WTC11 (cell line): ENCODE measurements around the gene LRRN4CL. TPM values are rescaled to one million over a fixed set of nuclear protein-coding genes. Genes with fewer than 3 reads are reported as not detected.
A peak's percentile ranks its signal among the peaks of the same experiment; 100 is the strongest.
"Not testable (repeated sequence)": the region's sequence is repeated elsewhere in the genome, so short reads cannot be mapped to it uniquely, and the experiment has no call there.

ENCODE experiments used
- ATAC-seq: fragments of 200-7000 bp; cut with Tn5 transposase; 2 replicates; pipeline ENCODE4 v1.10.0; 2021; ENCODE audit warnings: mild to moderate bottlenecking, moderate library complexity
- CTCF ChIA-PET: fragments of 300-600 bp; sonication (Branson Sonifier 250); formaldehyde crosslinking; loops from one replicate; lab custom pipeline; 2021; ENCODE audit warnings: antibody characterized with exemption; lab: Charles Lee
- POLR2A ChIA-PET: fragments of 350-600 bp; sonication (Branson Sonifier 250); formaldehyde crosslinking; loops from one replicate; lab custom pipeline; 2021; ENCODE audit warnings: antibody characterized with exemption; lab: Charles Lee
- DNase-seq: peaks from one replicate; pipeline ENCODE4 v3.0.0; 2021; ENCODE audit warnings: low spot score
- H3K27ac Mint-ChIP-seq: 2 replicates; pipeline ENCODE4 v1.8.0; 2021; ENCODE audit warnings: mixed read lengths
- H3K27me3 Mint-ChIP-seq: 2 replicates; pipeline ENCODE4 v1.8.0; 2021; ENCODE audit warnings: low read depth, mild to moderate bottlenecking, moderate library complexity, mixed read lengths
- H3K36me3 Mint-ChIP-seq: 2 replicates; pipeline ENCODE4 v1.8.0; 2021; ENCODE audit warnings: mixed read lengths
- H3K4me1 Mint-ChIP-seq: 2 replicates; pipeline ENCODE4 v1.8.0; 2022; ENCODE audit warnings: mixed read lengths
- H3K4me3 Mint-ChIP-seq: 2 replicates; pipeline ENCODE4 v1.8.0; 2021; ENCODE audit warnings: mild to moderate bottlenecking, moderate library complexity, mixed read lengths
- H3K9me3 Mint-ChIP-seq: 2 replicates; pipeline ENCODE4 v1.8.0; 2021; ENCODE audit warnings: mixed read lengths
- FOXJ3 ChIP-seq: sonication (generic); formaldehyde crosslinking; IDR thresholded peaks from 2 replicates; pipeline ENCODE4 v1.9.0; 2021; ENCODE audit warnings: missing genetic modification reagents, mild to moderate bottlenecking, borderline replicate concordance
- FOXK1 ChIP-seq: sonication (generic); formaldehyde crosslinking; IDR thresholded peaks from 2 replicates; pipeline ENCODE4 v1.8.0; 2022; ENCODE audit warnings: mild to moderate bottlenecking, moderate library complexity, missing genetic modification reagents
- GABPB1 ChIP-seq: sonication (generic); formaldehyde crosslinking; IDR thresholded peaks from 2 replicates; pipeline ENCODE4 v1.8.1; 2023; ENCODE audit warnings: mild to moderate bottlenecking, missing genetic modification reagents
- GRHL2 ChIP-seq: fragments of 250-450 bp; sonication (Bioruptor Pico); IDR thresholded peaks from 2 replicates; pipeline ENCODE4 v1.8.0; 2022; ENCODE audit warnings: mild to moderate bottlenecking, moderate library complexity; ENCODE audit not compliant: insufficient replicate concordance, severe bottlenecking
- GTF2I ChIP-seq: fragments of 250-450 bp; sonication (Bioruptor Pico); conservative IDR thresholded peaks from 2 replicates; pipeline ENCODE4 v1.4.0; 2021; ENCODE audit warnings: mild to moderate bottlenecking
- HMGA2 ChIP-seq: fragments of 250-450 bp; sonication (Bioruptor Pico); IDR thresholded peaks from 2 replicates; pipeline ENCODE4 v1.4.0; 2021; ENCODE audit warnings: mild to moderate bottlenecking, moderate library complexity
- JAZF1 ChIP-seq: fragments of 250-450 bp; sonication (Bioruptor Pico); IDR thresholded peaks from 2 replicates; pipeline ENCODE4 v1.9.0; 2021; ENCODE audit warnings: moderate library complexity, mild to moderate bottlenecking, inconsistent platforms
- JUN ChIP-seq: sonication (generic); formaldehyde crosslinking; IDR thresholded peaks from 2 replicates; pipeline ENCODE4 v1.8.0; 2023; ENCODE audit warnings: mild to moderate bottlenecking, missing genetic modification reagents
- MYBL2 ChIP-seq: sonication (generic); formaldehyde crosslinking; IDR thresholded peaks from 2 replicates; pipeline ENCODE4 v1.8.1; 2023; ENCODE audit warnings: mild to moderate bottlenecking, moderate library complexity, missing genetic modification reagents
- NR2C2 ChIP-seq: sonication (generic); formaldehyde crosslinking; IDR thresholded peaks from 2 replicates; pipeline ENCODE4 v1.8.0; 2022; ENCODE audit warnings: mild to moderate bottlenecking, missing genetic modification reagents
- OVOL2 ChIP-seq: fragments of 250-450 bp; sonication (Bioruptor Pico); IDR thresholded peaks from 2 replicates; pipeline ENCODE4 v1.9.0; 2021; ENCODE audit warnings: mild to moderate bottlenecking, borderline replicate concordance
- SP1 ChIP-seq: sonication (generic); formaldehyde crosslinking; conservative IDR thresholded peaks from 2 replicates; pipeline ENCODE4 v1.8.1; 2022; ENCODE audit warnings: missing genetic modification reagents
- TEAD1 ChIP-seq: sonication (generic); formaldehyde crosslinking; IDR thresholded peaks from 2 replicates; pipeline ENCODE4 v1.8.0; 2022; ENCODE audit warnings: mild to moderate bottlenecking, missing genetic modification reagents
- TEAD4 ChIP-seq: sonication (generic); formaldehyde crosslinking; IDR thresholded peaks from 2 replicates; pipeline ENCODE4 v1.8.0; 2022; ENCODE audit warnings: mild to moderate bottlenecking, missing genetic modification reagents
- ZNF317 ChIP-seq: sonication (generic); formaldehyde crosslinking; IDR thresholded peaks from 2 replicates; pipeline ENCODE4 v1.8.1; 2023; ENCODE audit warnings: low read depth, mild to moderate bottlenecking, moderate library complexity, missing genetic modification reagents, borderline replicate concordance
- ZNF423 ChIP-seq: fragments of 250-450 bp; sonication (Bioruptor Pico); IDR thresholded peaks from 2 replicates; pipeline ENCODE4 v2.1.2; 2022; ENCODE audit warnings: mild to moderate bottlenecking, moderate library complexity
- total RNA-seq: library from RNA; stranded (reverse); gene quantifications from 3 replicates; pipeline ENCODE4 v1.2.3, GENCODE V29; 2021
- TF ChIP-seq, protein P1 (sequence below): fragments of 250-450 bp; sonication (Bioruptor Pico); IDR thresholded peaks from 2 replicates; pipeline ENCODE4 v1.9.0; 2021; ENCODE audit warnings: mild to moderate bottlenecking
- TF ChIP-seq, protein P2 (sequence below): sonication (generic); formaldehyde crosslinking; IDR thresholded peaks from 2 replicates; pipeline ENCODE4 v1.8.0; 2022; ENCODE audit warnings: mild to moderate bottlenecking, missing genetic modification reagents
- TF ChIP-seq, protein P3 (sequence below): sonication (generic); formaldehyde crosslinking; IDR thresholded peaks from 2 replicates; pipeline ENCODE4 v1.8.1; 2023; ENCODE audit warnings: mild to moderate bottlenecking, missing genetic modification reagents, moderate library complexity
- TF ChIP-seq, protein P4 (sequence below): sonication (generic); formaldehyde crosslinking; IDR thresholded peaks from 2 replicates; pipeline ENCODE4 v1.8.1; 2023; ENCODE audit warnings: mild to moderate bottlenecking, missing genetic modification reagents, moderate library complexity
- TF ChIP-seq, protein P5 (sequence below): sonication (generic); formaldehyde crosslinking; IDR thresholded peaks from 2 replicates; pipeline ENCODE4 v1.8.0; 2022; ENCODE audit warnings: mild to moderate bottlenecking, missing genetic modification reagents
- TF ChIP-seq, protein P6 (sequence below): sonication (generic); formaldehyde crosslinking; IDR thresholded peaks from 2 replicates; pipeline ENCODE4 v1.8.0; 2023; ENCODE audit warnings: missing genetic modification reagents
- TF ChIP-seq, protein P7 (sequence below): sonication (generic); formaldehyde crosslinking; IDR thresholded peaks from 2 replicates; pipeline ENCODE4 v1.8.0; 2022; ENCODE audit warnings: mild to moderate bottlenecking, missing genetic modification reagents

LRRN4CL gene
- total RNA-seq, 1 experiment from 2014 or later, result 0.39 TPM

DNA sequence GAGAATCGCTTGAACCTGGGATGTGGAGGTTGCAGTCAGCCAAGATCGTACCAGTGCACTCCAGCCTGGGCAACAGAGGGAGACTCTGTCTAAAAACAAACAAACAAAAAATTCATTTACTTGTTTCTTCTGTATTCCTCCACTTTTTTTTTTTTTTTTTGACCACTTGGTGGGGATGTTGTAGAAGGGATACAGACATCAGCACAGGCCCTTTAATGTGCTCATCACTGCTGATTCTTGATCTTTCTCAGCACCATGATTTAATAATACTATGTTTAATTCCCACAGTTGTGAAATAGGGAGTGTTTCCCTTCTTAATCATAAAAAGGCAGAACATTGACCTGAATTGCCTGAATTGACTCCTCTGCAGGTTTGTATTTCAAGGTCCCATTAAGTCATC is 43.5 kb upstream of the LRRN4CL start:
- POLR2A ChIA-PET, result interaction anchor here (0.6 kb wide), 1 partner anchor 99 kb away, joined by 4 read pairs; the partner anchor contains the start of gene STX5
- no peak for DNase-seq
- peaks cover 9% of the 10 kb centered on the region for H3K4me1 Mint-ChIP-seq

DNA sequence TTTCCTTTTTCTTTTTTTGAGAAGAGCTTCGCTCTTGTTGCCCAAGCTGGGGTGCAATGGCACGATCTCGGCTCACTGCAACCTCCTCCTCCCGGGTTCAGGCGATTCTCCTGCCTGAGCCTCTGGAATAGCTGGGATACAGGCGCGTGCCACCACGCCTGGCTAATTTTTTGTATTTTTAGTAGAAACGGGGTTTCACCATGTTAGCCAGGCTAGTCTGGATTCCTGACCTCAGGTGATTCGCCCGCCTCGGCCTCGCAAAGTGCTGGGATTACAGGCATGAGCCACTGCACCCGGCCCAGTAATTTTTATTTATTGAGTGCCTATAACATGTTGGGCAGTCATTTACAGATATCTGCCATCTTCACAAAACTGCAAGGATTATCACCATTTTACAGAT is 40.7 kb upstream of the LRRN4CL start:
- not testable (repeated sequence) for ATAC-seq, H3K27me3 Mint-ChIP-seq, DNase-seq, H3K9me3 Mint-ChIP-seq
- ChIA-PET CTCF (interaction anchor here (0.7 to 7.6 kb wide), 6 partner anchors 20 to 57 kb away, joined by 3 to 59 read pairs (median 10); partner anchors contain the start of genes POLR2G, TAF6L, TMEM179B and ZBTB3), POLR2A (interaction anchor here (0.6 to 2.6 kb wide), 5 partner anchors 21 to 174 kb away, joined by 3 to 8 read pairs (median 6); partner anchors contain the start of genes BSCL2, GNG3 and TUT1)
- H3K4me1 Mint-ChIP-seq, result peaks cover 16% of the 10 kb centered on the region
- peak overlapping the region; percentile 41 for H3K27ac Mint-ChIP-seq
- peaks cover 20% of the 10 kb centered on the region for H3K36me3 Mint-ChIP-seq
- H3K4me3 Mint-ChIP-seq, result peak overlapping the region; percentile 98

More for the DNA sequence above, 43.5 kb upstream of the LRRN4CL start:
- H3K27me3 Mint-ChIP-seq, result peaks cover under 1% of the 10 kb centered on the region; the same call in 1 of the 2 replicates
- TF ChIP-seq MYBL2 (CRISPR knock-in tag), result no peak
- no peak for TF ChIP-seq FOXJ3 (CRISPR knock-in tag)
- TF ChIP-seq OVOL2 (CRISPR knock-in tag), result no peak
- no peak for TF ChIP-seq JAZF1 (CRISPR knock-in tag)
- no peak for TF ChIP-seq TEAD4
- TF ChIP-seq GTF2I, result no peak
- TF ChIP-seq ZNF423, result no peak
- TF ChIP-seq GRHL2 (CRISPR knock-in tag), result no peak
- TF ChIP-seq, protein P1, sequence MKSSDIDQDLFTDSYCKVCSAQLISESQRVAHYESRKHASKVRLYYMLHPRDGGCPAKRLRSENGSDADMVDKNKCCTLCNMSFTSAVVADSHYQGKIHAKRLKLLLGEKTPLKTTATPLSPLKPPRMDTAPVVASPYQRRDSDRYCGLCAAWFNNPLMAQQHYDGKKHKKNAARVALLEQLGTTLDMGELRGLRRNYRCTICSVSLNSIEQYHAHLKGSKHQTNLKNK (CRISPR knock-in tag), result no peak
- TF ChIP-seq, protein P2, sequence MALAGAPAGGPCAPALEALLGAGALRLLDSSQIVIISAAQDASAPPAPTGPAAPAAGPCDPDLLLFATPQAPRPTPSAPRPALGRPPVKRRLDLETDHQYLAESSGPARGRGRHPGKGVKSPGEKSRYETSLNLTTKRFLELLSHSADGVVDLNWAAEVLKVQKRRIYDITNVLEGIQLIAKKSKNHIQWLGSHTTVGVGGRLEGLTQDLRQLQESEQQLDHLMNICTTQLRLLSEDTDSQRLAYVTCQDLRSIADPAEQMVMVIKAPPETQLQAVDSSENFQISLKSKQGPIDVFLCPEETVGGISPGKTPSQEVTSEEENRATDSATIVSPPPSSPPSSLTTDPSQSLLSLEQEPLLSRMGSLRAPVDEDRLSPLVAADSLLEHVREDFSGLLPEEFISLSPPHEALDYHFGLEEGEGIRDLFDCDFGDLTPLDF (CRISPR knock-in tag), result no peak
- no peak for TF ChIP-seq JUN (CRISPR knock-in tag)
- no peak for TF ChIP-seq ZNF317 (CRISPR knock-in tag)
- no peaks in the 10 kb centered on the region for H3K9me3 Mint-ChIP-seq
- ATAC-seq, result no peak
- H3K4me3 Mint-ChIP-seq, result no peak overlapping the region
- peaks cover 27% of the 10 kb centered on the region for H3K36me3 Mint-ChIP-seq
- no peak overlapping the region for H3K27ac Mint-ChIP-seq
- CTCF ChIA-PET, result interaction anchor here (0.7 to 7.6 kb wide), 2 partner anchors 37 to 185 kb away, joined by 4 to 59 read pairs; partner anchors contain the start of gene TAF6L

DNA sequence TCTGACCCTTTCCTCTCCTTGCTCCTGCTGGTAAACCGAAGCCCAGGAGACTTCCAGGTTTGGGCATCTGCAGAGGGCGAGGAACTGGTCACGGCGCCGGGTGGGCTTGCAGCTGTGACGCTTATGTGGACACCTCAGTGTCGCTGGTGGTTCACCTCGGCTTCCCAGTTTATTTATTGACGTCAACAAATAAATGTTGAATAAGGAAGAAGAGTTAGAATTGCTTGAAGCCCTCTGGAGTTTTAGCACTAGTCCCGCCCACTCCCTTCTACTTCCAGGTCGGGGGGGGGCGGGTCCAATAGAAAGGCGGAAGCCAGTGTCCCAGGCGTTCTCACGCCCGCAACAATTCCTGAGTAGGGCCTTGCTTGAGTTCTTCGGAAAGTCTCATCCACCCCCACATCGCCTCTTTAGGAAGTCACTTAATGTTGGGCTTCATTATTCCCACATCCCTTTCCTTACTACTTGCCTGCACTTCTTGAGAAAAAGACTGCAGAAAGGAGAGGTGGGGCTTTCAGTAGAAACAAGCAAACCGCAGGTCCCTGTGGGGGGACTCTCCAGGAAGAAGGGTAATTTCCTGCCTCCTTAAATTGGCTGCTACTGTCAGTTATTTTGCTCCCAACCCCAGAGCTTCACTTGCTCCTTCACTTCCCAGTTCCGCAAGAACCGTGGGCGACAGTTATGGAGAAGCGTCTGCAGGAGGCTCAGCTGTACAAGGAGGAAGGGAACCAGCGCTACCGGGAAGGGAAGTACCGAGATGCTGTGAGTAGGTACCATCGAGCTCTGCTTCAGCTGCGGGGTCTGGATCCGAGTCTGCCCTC is 39.0 kb upstream of the LRRN4CL start, which contains the start of gene TTC9C:
TTC9C (plus strand) TSS at position 316 of the 818 bp plus-strand sequence; CDS start at position 679, 363 bp downstream.
- Mint-ChIP-seq H3K36me3 (peaks cover 33% of the 10 kb centered on the region), H3K9me3 (no peaks in the 10 kb centered on the region), H3K27ac (peak within 1 kb of the TSS; percentile 100), H3K4me3 (peak within 1 kb of the TSS; percentile 98), H3K27me3 (peaks cover 4% of the 10 kb centered on the region; the same call in 1 of the 2 replicates), H3K4me1 (peaks cover 25% of the 10 kb centered on the region)
- CTCF ChIA-PET, result interaction anchor here (1.0 to 7.6 kb wide), 16 partner anchors 13 to 1193 kb away, joined by 3 to 59 read pairs (median 4); partner anchors contain the start of genes BSCL2, GNG3, MTA2 and POLR2G
- DNase-seq, result peak; percentile 78
- POLR2A ChIA-PET, result interaction anchor here (1.0 to 4.2 kb wide), 13 partner anchors 19 to 154 kb away, joined by 3 to 34 read pairs (median 8); partner anchors contain the start of genes BSCL2, C11orf98, CSKMT and GNG3
- ATAC-seq, result peak; percentile 32
- TF ChIP-seq, protein P3, sequence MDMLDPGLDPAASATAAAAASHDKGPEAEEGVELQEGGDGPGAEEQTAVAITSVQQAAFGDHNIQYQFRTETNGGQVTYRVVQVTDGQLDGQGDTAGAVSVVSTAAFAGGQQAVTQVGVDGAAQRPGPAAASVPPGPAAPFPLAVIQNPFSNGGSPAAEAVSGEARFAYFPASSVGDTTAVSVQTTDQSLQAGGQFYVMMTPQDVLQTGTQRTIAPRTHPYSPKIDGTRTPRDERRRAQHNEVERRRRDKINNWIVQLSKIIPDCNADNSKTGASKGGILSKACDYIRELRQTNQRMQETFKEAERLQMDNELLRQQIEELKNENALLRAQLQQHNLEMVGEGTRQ, result no peak
- TF ChIP-seq MYBL2 (CRISPR knock-in tag) (peak; percentile 81; the same call in 1 of the 2 replicates), NR2C2 (CRISPR knock-in tag) (peak; percentile 85), GABPB1 (CRISPR knock-in tag) (peak; percentile 44; the same call in 1 of the 2 replicates), SP1 (peak; percentile 72), HMGA2 (no peak), FOXK1 (CRISPR knock-in tag) (0 out of 2 replicates have a peak, but pooled peaks have one; percentile 10), TEAD1 (peak; percentile 28; the same call in 1 of the 2 replicates), GRHL2 (CRISPR knock-in tag) (no peak)
- TF ChIP-seq, protein P4, sequence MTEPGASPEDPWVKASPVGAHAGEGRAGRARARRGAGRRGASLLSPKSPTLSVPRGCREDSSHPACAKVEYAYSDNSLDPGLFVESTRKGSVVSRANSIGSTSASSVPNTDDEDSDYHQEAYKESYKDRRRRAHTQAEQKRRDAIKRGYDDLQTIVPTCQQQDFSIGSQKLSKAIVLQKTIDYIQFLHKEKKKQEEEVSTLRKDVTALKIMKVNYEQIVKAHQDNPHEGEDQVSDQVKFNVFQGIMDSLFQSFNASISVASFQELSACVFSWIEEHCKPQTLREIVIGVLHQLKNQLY (CRISPR knock-in tag), result no peak
- TF ChIP-seq, protein P5, sequence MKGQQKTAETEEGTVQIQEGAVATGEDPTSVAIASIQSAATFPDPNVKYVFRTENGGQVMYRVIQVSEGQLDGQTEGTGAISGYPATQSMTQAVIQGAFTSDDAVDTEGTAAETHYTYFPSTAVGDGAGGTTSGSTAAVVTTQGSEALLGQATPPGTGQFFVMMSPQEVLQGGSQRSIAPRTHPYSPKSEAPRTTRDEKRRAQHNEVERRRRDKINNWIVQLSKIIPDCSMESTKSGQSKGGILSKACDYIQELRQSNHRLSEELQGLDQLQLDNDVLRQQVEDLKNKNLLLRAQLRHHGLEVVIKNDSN (CRISPR knock-in tag), result 0 out of 2 replicates have a peak, but pooled peaks have one; percentile 15
- TF ChIP-seq, protein P6, sequence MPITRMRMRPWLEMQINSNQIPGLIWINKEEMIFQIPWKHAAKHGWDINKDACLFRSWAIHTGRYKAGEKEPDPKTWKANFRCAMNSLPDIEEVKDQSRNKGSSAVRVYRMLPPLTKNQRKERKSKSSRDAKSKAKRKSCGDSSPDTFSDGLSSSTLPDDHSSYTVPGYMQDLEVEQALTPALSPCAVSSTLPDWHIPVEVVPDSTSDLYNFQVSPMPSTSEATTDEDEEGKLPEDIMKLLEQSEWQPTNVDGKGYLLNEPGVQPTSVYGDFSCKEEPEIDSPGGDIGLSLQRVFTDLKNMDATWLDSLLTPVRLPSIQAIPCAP (CRISPR knock-in tag), result 0 out of 2 replicates have a peak, but pooled peaks have one; percentile 48
- TF ChIP-seq, protein P7, sequence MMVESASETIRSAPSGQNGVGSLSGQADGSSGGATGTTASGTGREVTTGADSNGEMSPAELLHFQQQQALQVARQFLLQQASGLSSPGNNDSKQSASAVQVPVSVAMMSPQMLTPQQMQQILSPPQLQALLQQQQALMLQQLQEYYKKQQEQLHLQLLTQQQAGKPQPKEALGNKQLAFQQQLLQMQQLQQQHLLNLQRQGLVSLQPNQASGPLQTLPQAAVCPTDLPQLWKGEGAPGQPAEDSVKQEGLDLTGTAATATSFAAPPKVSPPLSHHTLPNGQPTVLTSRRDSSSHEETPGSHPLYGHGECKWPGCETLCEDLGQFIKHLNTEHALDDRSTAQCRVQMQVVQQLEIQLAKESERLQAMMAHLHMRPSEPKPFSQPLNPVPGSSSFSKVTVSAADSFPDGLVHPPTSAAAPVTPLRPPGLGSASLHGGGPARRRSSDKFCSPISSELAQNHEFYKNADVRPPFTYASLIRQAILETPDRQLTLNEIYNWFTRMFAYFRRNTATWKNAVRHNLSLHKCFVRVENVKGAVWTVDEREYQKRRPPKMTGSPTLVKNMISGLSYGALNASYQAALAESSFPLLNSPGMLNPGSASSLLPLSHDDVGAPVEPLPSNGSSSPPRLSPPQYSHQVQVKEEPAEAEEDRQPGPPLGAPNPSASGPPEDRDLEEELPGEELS, result no peak
